Activated CD8-positive, alpha-beta T cell treated with anti-CD3 and anti-CD28 coated beads for 36 hours (primary cell): ENCODE data around the gene B9D1. TPM values are rescaled to one million over a fixed set of nuclear protein-coding genes. Genes with fewer than 3 reads are reported as not detected.

Experiments
- ATAC-seq: fragments of 200-7000 bp; cut with Tn5 transposase; one replicate; pipeline ENCODE4 v1.10.0; 2021; ENCODE audit warnings: mild to moderate bottlenecking, moderate library complexity
- CTCF ChIA-PET: fragments of 350-600 bp; sonication (Branson Sonifier 250); formaldehyde crosslinking; loops from one replicate; lab custom pipeline; 2021; ENCODE audit warnings: antibody characterized with exemption; lab: Charles Lee
- POLR2A ChIA-PET: fragments of 350-600 bp; sonication (Branson Sonifier 250); formaldehyde crosslinking; loops from one replicate; lab custom pipeline; 2021; ENCODE audit warnings: antibody characterized with exemption; lab: Charles Lee
- DNase-seq: peaks from one replicate; pipeline ENCODE4 v3.0.0-alpha.2; 2020
- H3K27ac Mint-ChIP-seq: one replicate; pipeline ENCODE4 v1.8.0; 2021; ENCODE audit warnings: mild to moderate bottlenecking, mixed read lengths
- H3K27me3 Mint-ChIP-seq: one replicate; pipeline ENCODE4 v1.8.0; 2021; ENCODE audit warnings: mixed read lengths
- H3K36me3 Mint-ChIP-seq: one replicate; pipeline ENCODE4 v1.8.0; 2021; ENCODE audit warnings: low read depth, mixed read lengths
- H3K4me1 Mint-ChIP-seq: one replicate; pipeline ENCODE4 v1.8.0; 2021; ENCODE audit warnings: low read depth, mixed read lengths
- H3K4me3 Mint-ChIP-seq: one replicate; pipeline ENCODE4 v1.8.0; 2021; ENCODE audit warnings: mild to moderate bottlenecking, moderate library complexity, mixed read lengths
- H3K9me3 Mint-ChIP-seq: one replicate; pipeline ENCODE4 v1.8.0; 2021; ENCODE audit warnings: mixed read lengths
- CTCF ChIP-seq: fragments of 200-600 bp; IDR thresholded peaks from one replicate; pipeline ENCODE4 v1.8.0; 2022; ENCODE audit warnings: antibody characterized with exemption, mild to moderate bottlenecking
- intact Hi-C: fragments of 100-400 bp; cut with micrococcal nuclease; formaldehyde crosslinking; loops from one replicate; pipeline ENCODE4 v1.10.0; 2022
- total RNA-seq, 2 experiments: library from RNA; stranded (reverse); gene quantifications; one replicate each; pipeline ENCODE4 v1.2.3, GENCODE V29; 2021

B9D1 gene
- total RNA-seq, 2 experiments from 2014 or later, result 7.2 to 9.4 TPM

GRCh38 chr17:19386051-19386929 is 23.8 kb upstream of the B9D1 start:
- intact Hi-C loops, result no loop called here
- no peak overlapping the region for H3K4me3 Mint-ChIP-seq
- CTCF ChIA-PET, result no interaction called here
- DNase-seq, result no peak
- no peak overlapping the region for H3K27ac Mint-ChIP-seq
- H3K27me3 Mint-ChIP-seq, result no peaks in the 10 kb centered on the region
- peaks cover 14% of the 10 kb centered on the region for H3K4me1 Mint-ChIP-seq
- ATAC-seq, result peak; percentile 45
- POLR2A ChIA-PET, result no interaction called here
- no peaks in the 10 kb centered on the region for H3K9me3 Mint-ChIP-seq
- H3K36me3 Mint-ChIP-seq, result peaks cover 9% of the 10 kb centered on the region
- no peak for TF ChIP-seq CTCF

GRCh38 chr17:19385521-19385983 is 23.0 kb upstream of the B9D1 start:
- POLR2A ChIA-PET, result interaction anchor here (0.7 kb wide), 1 partner anchor 21 kb away, joined by 3 read pairs; no protein-coding TSS in a partner anchor
- no peaks in the 10 kb centered on the region for H3K27me3 Mint-ChIP-seq
- H3K9me3 Mint-ChIP-seq, result no peaks in the 10 kb centered on the region
- DNase-seq (no peak), ATAC-seq (no peak)
- CTCF ChIA-PET, result interaction anchor here (1.0 to 1.3 kb wide), 2 partner anchors 23 to 43 kb away, joined by 3 to 4 read pairs; partner anchors contain the start of gene B9D1
- peaks cover 14% of the 10 kb centered on the region for H3K4me1 Mint-ChIP-seq
- H3K27ac Mint-ChIP-seq, result no peak overlapping the region
- intact Hi-C loops, result no loop called here
- TF ChIP-seq CTCF, result no peak
- no peak overlapping the region for H3K4me3 Mint-ChIP-seq
- H3K36me3 Mint-ChIP-seq, result peaks cover 15% of the 10 kb centered on the region

- peaks cover 16% of the 10 kb centered on the region for H3K4me1 Mint-ChIP-seq
- peaks cover 22% of the 10 kb centered on the region for H3K36me3 Mint-ChIP-seq
- DNase-seq, result no peak
- no peak overlapping the region for H3K27ac Mint-ChIP-seq
- CTCF ChIA-PET, result interaction anchor here (0.6 to 1.3 kb wide), 3 partner anchors 22 to 62 kb away, joined by 3 to 4 read pairs (median 3); partner anchors contain the start of gene B9D1
- POLR2A ChIA-PET, result interaction anchor here (0.6 to 0.7 kb wide), 2 partner anchors 21 to 119 kb away, joined by 3 read pairs; no protein-coding TSS in a partner anchor
- H3K4me3 Mint-ChIP-seq, result no peak overlapping the region
- no peak for ATAC-seq
- TF ChIP-seq CTCF, result no peak
- intact Hi-C loops, result no loop called here
- H3K9me3 Mint-ChIP-seq, result no peaks in the 10 kb centered on the region
- H3K27me3 Mint-ChIP-seq, result no peaks in the 10 kb centered on the region
These were observed 22.3 kb upstream of the B9D1 start for GRCh38 chr17:19384723-19385391.

- Mint-ChIP-seq H3K4me3 (no peak overlapping the region), H3K4me1 (peaks cover 20% of the 10 kb centered on the region), H3K27me3 (no peaks in the 10 kb centered on the region), H3K27ac (no peak overlapping the region), H3K9me3 (no peaks in the 10 kb centered on the region), H3K36me3 (peaks cover 27% of the 10 kb centered on the region)
- CTCF ChIA-PET, result interaction anchor here (0.6 kb wide), 1 partner anchor 21 kb away, joined by 3 read pairs; the partner anchor contains the start of gene B9D1
- ATAC-seq (no peak), DNase-seq (no peak)
- TF ChIP-seq CTCF, result no peak
- POLR2A ChIA-PET, result interaction anchor here (0.5 kb wide), 1 partner anchor 9 kb away, joined by 3 read pairs; no protein-coding TSS in a partner anchor
- intact Hi-C loops, result no loop called here
These were observed 21.4 kb upstream of the B9D1 start for GRCh38 chr17:19383681-19384470.
